H9 (cell line): ENCODE results near the gene MED31. TPM values are rescaled to one million over a fixed set of nuclear protein-coding genes. Genes with fewer than 3 reads are reported as not detected.
"Not testable (repeated sequence)": the region's sequence is repeated elsewhere in the genome, so short reads cannot be mapped to it uniquely, and the experiment has no call there.

Source experiments
- DNase-seq: peaks from one replicate; pipeline ENCODE4 v3.0.0-alpha.2; 2017
- H2AFZ ChIP-seq: one replicate; pipeline ENCODE4 v1.6.1; 2013; ENCODE audit warnings: mild to moderate bottlenecking, low read length, control low read depth, moderate library complexity
- H2AK5ac ChIP-seq: 2 replicates; pipeline ENCODE4 v1.6.1; 2013; ENCODE audit warnings: low read length, control low read depth, mixed read lengths; ENCODE audit not compliant: insufficient read length
- H2BK120ac ChIP-seq: one replicate; pipeline ENCODE4 v1.6.1; 2013; ENCODE audit warnings: low read depth, mild to moderate bottlenecking, low read length, control low read depth, inconsistent platforms; ENCODE audit not compliant: poor library complexity, severe bottlenecking
- H2BK12ac ChIP-seq: 2 replicates; pipeline ENCODE4 v1.6.1; 2013; ENCODE audit warnings: low read length, control low read depth, mixed read lengths, low read depth; ENCODE audit not compliant: insufficient read length
- H2BK15ac ChIP-seq: 2 replicates; pipeline ENCODE4 v1.6.1; 2013; ENCODE audit warnings: low read depth, low read length, control low read depth
- H2BK20ac ChIP-seq: one replicate; pipeline ENCODE4 v1.6.1; 2013; ENCODE audit warnings: low read depth, mild to moderate bottlenecking, low read length, control low read depth, inconsistent platforms; ENCODE audit not compliant: poor library complexity, severe bottlenecking
- H2BK5ac ChIP-seq: 2 replicates; pipeline ENCODE4 v1.6.1; 2013; ENCODE audit warnings: low read length, control low read depth, mixed read lengths; ENCODE audit not compliant: insufficient read length
- H3K14ac ChIP-seq: 2 replicates; pipeline ENCODE4 v1.6.1; 2013; ENCODE audit warnings: low read length, control low read depth; ENCODE audit not compliant: insufficient read depth
- H3K18ac ChIP-seq: 2 replicates; pipeline ENCODE4 v1.6.1; 2013; ENCODE audit warnings: low read depth, mild to moderate bottlenecking, mixed read lengths, low read length, control low read depth; ENCODE audit not compliant: insufficient read length
- H3K23ac ChIP-seq: 2 replicates; pipeline ENCODE4 v1.6.1; 2013; ENCODE audit warnings: low read length, control low read depth, mixed read lengths, low read depth; ENCODE audit not compliant: insufficient read length
- H3K23me2 ChIP-seq: 2 replicates; pipeline ENCODE4 v1.6.1; 2013; ENCODE audit warnings: low read depth, mild to moderate bottlenecking, mixed read lengths, low read length, control low read depth; ENCODE audit not compliant: insufficient read length, poor library complexity, severe bottlenecking
- H3K27ac ChIP-seq: 2 replicates; pipeline ENCODE4 v1.5.1; 2013; ENCODE audit warnings: low read length, control low read depth, mixed read lengths, low read depth; ENCODE audit not compliant: insufficient read length
- H3K27me3 ChIP-seq: 2 replicates; pipeline ENCODE4 v1.6.1; 2013; ENCODE audit warnings: low read length, control low read depth, inconsistent platforms; ENCODE audit not compliant: insufficient read depth
- H3K4ac ChIP-seq: 2 replicates; pipeline ENCODE4 v1.6.1; 2013; ENCODE audit warnings: low read depth, mild to moderate bottlenecking, control low read depth, inconsistent platforms, low read length, moderate library complexity
- H3K4me1 ChIP-seq: 2 replicates; pipeline ENCODE4 v1.6.1; 2013; ENCODE audit warnings: low read length, control low read depth, inconsistent platforms; ENCODE audit not compliant: insufficient read depth
- H3K4me2 ChIP-seq: 2 replicates; pipeline ENCODE4 v1.6.1; 2013; ENCODE audit warnings: low read length, control low read depth, mixed read lengths; ENCODE audit not compliant: insufficient read length, insufficient read depth
- H3K56ac ChIP-seq: 2 replicates; pipeline ENCODE4 v1.6.1; 2013; ENCODE audit warnings: low read depth, mild to moderate bottlenecking, mixed read lengths, low read length, control low read depth; ENCODE audit not compliant: insufficient read length
- H3K79me1 ChIP-seq: 2 replicates; pipeline ENCODE4 v1.6.1; 2013; ENCODE audit warnings: low read depth, mild to moderate bottlenecking, moderate library complexity, low read length, control low read depth, inconsistent platforms; ENCODE audit not compliant: insufficient read depth, poor library complexity, severe bottlenecking
- H3K79me2 ChIP-seq: 2 replicates; pipeline ENCODE4 v1.6.1; 2013; ENCODE audit warnings: low read length, control low read depth, inconsistent platforms; ENCODE audit not compliant: insufficient read depth
- H3K9ac ChIP-seq: 2 replicates; pipeline ENCODE4 v1.6.1; 2013; ENCODE audit warnings: low read length, control low read depth, mixed read lengths; ENCODE audit not compliant: insufficient read length; ENCODE audit errors: extremely low read depth
- H3K9me3 ChIP-seq: one replicate; pipeline ENCODE4 v1.6.1; 2013; ENCODE audit warnings: low read depth, low read length, inconsistent platforms; ENCODE audit not compliant: control insufficient read depth
- H3T11ph ChIP-seq: one replicate; pipeline ENCODE4 v1.6.1; 2013; ENCODE audit warnings: mild to moderate bottlenecking, low read length, control low read depth, inconsistent platforms
- H4K20me1 ChIP-seq: one replicate; pipeline ENCODE4 v1.6.1; 2013; ENCODE audit not compliant: control insufficient read depth, insufficient read length, insufficient read depth
- H4K5ac ChIP-seq: 2 replicates; pipeline ENCODE4 v1.6.1; 2013; ENCODE audit warnings: low read depth, mild to moderate bottlenecking, mixed read lengths, low read length, control low read depth; ENCODE audit not compliant: insufficient read length
- H4K8ac ChIP-seq: replicated peaks from 2 replicates; pipeline ENCODE4 v1.6.1; 2013; ENCODE audit warnings: low read length, control low read depth, mixed read lengths, low read depth; ENCODE audit not compliant: insufficient read length
- H4K91ac ChIP-seq: 2 replicates; pipeline ENCODE4 v1.6.1; 2013; ENCODE audit warnings: low read depth, mild to moderate bottlenecking, moderate library complexity, mixed read lengths, low read length, control low read depth; ENCODE audit not compliant: insufficient read length
- H3K27ac Mint-ChIP-seq, 3 experiments: 2 replicates in 2 of 3; 3 replicates in 1 of 3; pipeline ENCODE4 v1.8.0; 2020 to 2021; ENCODE audit warnings: mixed read lengths in 3 of 3, mild to moderate bottlenecking in 1 of 3, moderate library complexity in 1 of 3
- H3K27me3 Mint-ChIP-seq: 2 replicates; pipeline ENCODE4 v1.8.0; 2021; ENCODE audit warnings: low read depth, mild to moderate bottlenecking, moderate library complexity, mixed read lengths
- H3K36me3 Mint-ChIP-seq, 3 experiments: 2 replicates in 2 of 3; 3 replicates in 1 of 3; pipeline ENCODE4 v1.8.0; 2020 to 2021; ENCODE audit warnings: low read depth in 3 of 3, mixed read lengths in 3 of 3; ENCODE audit not compliant: insufficient read depth in 1 of 3
- H3K4me1 Mint-ChIP-seq, 2 experiments: 2 replicates each; pipeline ENCODE4 v1.8.0; 2020; ENCODE audit warnings: mixed read lengths in 2 of 2
- H3K4me3 Mint-ChIP-seq, 2 experiments: 2 replicates in 1 of 2; 3 replicates in 1 of 2; pipeline ENCODE4 v1.8.0; 2020 to 2021; ENCODE audit warnings: mild to moderate bottlenecking in 2 of 2, mixed read lengths in 2 of 2, moderate library complexity in 1 of 2
- H3K9me3 Mint-ChIP-seq, 2 experiments: 2 replicates in 1 of 2; 3 replicates in 1 of 2; pipeline ENCODE4 v1.8.0; 2020; ENCODE audit warnings: mild to moderate bottlenecking in 2 of 2, mixed read lengths in 2 of 2, moderate library complexity in 1 of 2
- WGBS: extraction: QIAGEN DNeasy Blood & Tissue Kit; methylation state at CpG from one replicate; pipeline ENCODE4 v1.1.7; 2013; ENCODE audit warnings: missing lambda C conversion rate, low lambda C conversion rate, mixed read lengths; ENCODE audit not compliant: insufficient read length; ENCODE audit errors: extremely low coverage; 5-methylcytosine and 5-hydroxymethylcytosine counted together
- total RNA-seq: library from RNA; stranded (reverse); gene quantifications from 2 replicates; pipeline ENCODE4 v1.2.1, GENCODE V29; 2021
- TF ChIP-seq, protein P1 (sequence below): fragments of 200-600 bp; sonication (generic); conservative IDR thresholded peaks from 3 replicates; pipeline ENCODE4 v1.8.0; 2021; ENCODE audit warnings: antibody characterized with exemption, mild to moderate bottlenecking

MED31 gene
- total RNA-seq, 1 experiment from 2014 or later: 11.8 TPM

DNA sequence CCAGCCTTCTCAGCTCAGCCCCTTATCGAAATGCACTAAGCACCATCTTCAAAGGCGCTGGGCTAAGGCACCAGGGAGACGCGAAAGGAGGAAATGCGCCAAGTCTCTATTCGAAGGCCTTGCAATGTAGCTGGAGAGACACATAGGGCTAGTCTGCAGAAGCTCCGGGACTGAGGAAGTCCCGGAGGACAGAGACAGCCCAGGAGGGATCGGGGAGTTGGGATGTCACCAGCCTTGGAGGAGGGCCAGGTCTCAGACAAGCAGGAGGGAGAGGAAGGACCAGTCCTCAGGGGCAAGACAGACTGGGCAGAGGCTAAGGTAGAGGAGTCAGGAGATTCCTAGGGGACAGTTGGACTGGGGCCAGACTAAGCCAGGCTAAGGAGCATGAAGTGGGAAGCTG is 8.7 kb upstream of the MED31 start:
- Histone ChIP-seq H2AK5ac (no peak overlapping the region), H4K5ac (no peak overlapping the region), H3K4me2 (no peak overlapping the region), H3T11ph (no peak overlapping the region), H3K79me1 (no peaks in the 10 kb centered on the region), H3K23me2 (peaks cover 5% of the 10 kb centered on the region), H3K9ac (no peak overlapping the region), H2BK12ac (no peak overlapping the region), H3K56ac (no peak overlapping the region), H4K8ac (no peak overlapping the region), H2BK120ac (no peak overlapping the region), H3K9me3 (no peaks in the 10 kb centered on the region), H2BK15ac (no peak overlapping the region), H2BK20ac (no peak overlapping the region), H3K79me2 (no peaks in the 10 kb centered on the region), H3K14ac (no peak overlapping the region), H3K4me1 (no peaks in the 10 kb centered on the region), H3K4ac (no peak overlapping the region), H4K91ac (no peak overlapping the region), H2AFZ (no peak overlapping the region), H3K18ac (no peak overlapping the region), H3K27ac (no peak overlapping the region), H3K27me3 (peaks cover 9% of the 10 kb centered on the region; the same call in 1 of the 2 replicates), H2BK5ac (no peak overlapping the region), H4K20me1 (no peaks in the 10 kb centered on the region), H3K23ac (no peak overlapping the region)
- Mint-ChIP-seq H3K9me3 (no peaks in the 10 kb centered on the region; a peak in 2 of 5 replicates), H3K4me1 (peaks cover 14 to 16% of the 10 kb centered on the region in 2 experiments), H3K4me3 (no peak overlapping the region), H3K27me3 (peaks cover 77% of the 10 kb centered on the region), H3K27ac (no peak overlapping the region), H3K36me3 (peaks cover 0 to 1% (median 0%) of the 10 kb centered on the region in 3 experiments; a peak in 1 of 7 replicates)
- TF ChIP-seq, protein P1, sequence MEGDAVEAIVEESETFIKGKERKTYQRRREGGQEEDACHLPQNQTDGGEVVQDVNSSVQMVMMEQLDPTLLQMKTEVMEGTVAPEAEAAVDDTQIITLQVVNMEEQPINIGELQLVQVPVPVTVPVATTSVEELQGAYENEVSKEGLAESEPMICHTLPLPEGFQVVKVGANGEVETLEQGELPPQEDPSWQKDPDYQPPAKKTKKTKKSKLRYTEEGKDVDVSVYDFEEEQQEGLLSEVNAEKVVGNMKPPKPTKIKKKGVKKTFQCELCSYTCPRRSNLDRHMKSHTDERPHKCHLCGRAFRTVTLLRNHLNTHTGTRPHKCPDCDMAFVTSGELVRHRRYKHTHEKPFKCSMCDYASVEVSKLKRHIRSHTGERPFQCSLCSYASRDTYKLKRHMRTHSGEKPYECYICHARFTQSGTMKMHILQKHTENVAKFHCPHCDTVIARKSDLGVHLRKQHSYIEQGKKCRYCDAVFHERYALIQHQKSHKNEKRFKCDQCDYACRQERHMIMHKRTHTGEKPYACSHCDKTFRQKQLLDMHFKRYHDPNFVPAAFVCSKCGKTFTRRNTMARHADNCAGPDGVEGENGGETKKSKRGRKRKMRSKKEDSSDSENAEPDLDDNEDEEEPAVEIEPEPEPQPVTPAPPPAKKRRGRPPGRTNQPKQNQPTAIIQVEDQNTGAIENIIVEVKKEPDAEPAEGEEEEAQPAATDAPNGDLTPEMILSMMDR: no peak
- no CpG with 5 or more reads among the region's 9 CpGs for WGBS
- peak; percentile 24 for DNase-seq

DNA sequence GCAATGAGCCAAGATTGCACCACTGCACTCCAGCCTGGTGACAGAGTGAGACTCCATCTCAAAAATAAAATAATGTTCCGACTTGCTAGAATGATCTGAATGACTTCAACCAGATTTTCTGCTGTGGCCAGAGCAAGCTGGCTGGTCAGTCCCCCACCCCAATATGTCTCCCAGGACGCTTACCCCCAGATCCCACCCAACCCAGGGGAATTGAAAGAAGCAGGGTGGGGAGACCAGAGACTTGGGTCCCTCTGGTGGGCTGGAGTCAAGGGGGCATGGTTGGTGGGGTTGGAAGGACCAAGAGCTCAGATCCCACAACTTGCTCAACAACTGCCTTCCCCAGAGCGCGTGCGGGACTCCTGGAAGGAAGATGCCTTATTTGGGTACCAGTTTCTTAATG is 7.0 kb upstream of the MED31 start:
- H2AK5ac ChIP-seq, H2BK120ac ChIP-seq, H3K14ac ChIP-seq, H3K9me3 Mint-ChIP-seq, H3T11ph ChIP-seq, H4K91ac ChIP-seq, H4K20me1 ChIP-seq, H4K5ac ChIP-seq, H3K79me1 ChIP-seq, H3K9ac ChIP-seq, H3K79me2 ChIP-seq, H3K4me2 ChIP-seq, H3K4ac ChIP-seq, H3K27ac Mint-ChIP-seq, H2BK15ac ChIP-seq, H4K8ac ChIP-seq, H2BK5ac ChIP-seq, H3K4me1 ChIP-seq, H2BK12ac ChIP-seq, H3K36me3 Mint-ChIP-seq, DNase-seq, H2BK20ac ChIP-seq, H3K27ac ChIP-seq, H3K56ac ChIP-seq, H3K18ac ChIP-seq, H3K9me3 ChIP-seq, H2AFZ ChIP-seq, H3K23ac ChIP-seq: not testable (repeated sequence)
- Mint-ChIP-seq H3K4me1 (peaks cover 26 to 28% of the 10 kb centered on the region in 2 experiments), H3K4me3 (peak overlapping the region in 1 of 2 experiments; percentile 80; a peak in 2 of 5 replicates), H3K27me3 (peaks cover 80% of the 10 kb centered on the region)
- Histone ChIP-seq H3K27me3 (peaks cover 10% of the 10 kb centered on the region; the same call in 1 of the 2 replicates), H3K23me2 (peaks cover 10% of the 10 kb centered on the region)
- WGBS: no CpG with 5 or more reads among the region's 5 CpGs
